Heart right ventricle (tissue), 16 donors: ENCODE results near the gene MAP3K6. TPM values are rescaled to one million over a fixed set of nuclear protein-coding genes. Genes with fewer than 3 reads are reported as not detected.

Experiments used
- ATAC-seq, 8 donors: fragments of 200-7000 bp; cut with Tn5 transposase; one replicate each; pipeline ENCODE4 v1.9.1; 2020; ENCODE audit warnings: mild to moderate bottlenecking in 8 of 8, moderate library complexity in 8 of 8, moderate number of reproducible peaks in 1 of 8
- DNase-seq, 2 donors: peaks; one replicate each; pipeline ENCODE4 v3.0.0-alpha.2; 2020
- H3K27ac ChIP-seq, 10 donors: fragments of 200-600 bp; sonication (generic) in 2 of 10; one replicate each; pipeline versions ENCODE4 v1.5.0 to v1.8.0; 2020 to 2022; ENCODE audit warnings: mild to moderate bottlenecking in 3 of 10
- H3K27me3 ChIP-seq, 7 donors: fragments of 200-600 bp; one replicate each; pipeline ENCODE4 v1.8.0; 2021 to 2022; ENCODE audit warnings: mild to moderate bottlenecking in 2 of 7
- H3K36me3 ChIP-seq, 9 donors: fragments of 200-600 bp; sonication (generic) in 1 of 9; one replicate each; pipeline versions ENCODE4 v1.5.0 to v1.8.0; 2020 to 2022; ENCODE audit warnings: mild to moderate bottlenecking in 2 of 9
- H3K4me1 ChIP-seq, 9 donors: fragments of 200-600 bp; sonication (generic) in 1 of 9; one replicate each; pipeline versions ENCODE4 v1.5.0 to v1.8.0; 2020 to 2022; ENCODE audit warnings: mild to moderate bottlenecking in 4 of 9
- H3K4me3 ChIP-seq, 10 donors: fragments of 200-600 bp; sonication (generic) in 2 of 10; one replicate each; pipeline versions ENCODE4 v1.5.0 to v1.8.0; 2020 to 2022; ENCODE audit warnings: mild to moderate bottlenecking in 7 of 10, moderate library complexity in 2 of 10
- H3K9me3 ChIP-seq, 11 donors: fragments of 200-600 bp in 10 of 11; sonication (generic) in 2 of 11; one replicate each; pipeline versions ENCODE4 v1.5.0 to v1.8.0; 2013 to 2022; ENCODE audit warnings: mild to moderate bottlenecking in 2 of 11, control low read depth in 1 of 11, moderate library complexity in 1 of 11
- CTCF ChIP-seq, 9 donors: fragments of 200-600 bp; sonication (generic) in 2 of 9; IDR thresholded peaks; one replicate each; pipeline versions ENCODE4 v1.5.0 to v1.8.0; 2021 to 2022; ENCODE audit warnings: antibody characterized with exemption in 9 of 9, mild to moderate bottlenecking in 5 of 9, moderate library complexity in 1 of 9
- WGBS, 2 donors: extraction: QIAGEN DNeasy Blood & Tissue Kit; methylation state at CpG; one replicate each; pipeline ENCODE4 v1.1.7; 2013; ENCODE audit warnings: inconsistent platforms in 1 of 2; 5-methylcytosine and 5-hydroxymethylcytosine counted together
- intact Hi-C, 10 donors: fragments of 100-400 bp; cut with DNase I; formaldehyde crosslinking; loops; one replicate each; pipeline versions ENCODE4 v1.11.1 to v1.14.2; 2022
- polyA plus RNA-seq, 2 donors: library from polyadenylated mRNA; stranded (reverse); fragments of 200-250 nt; gene quantifications; one replicate each; pipeline ENCODE4 v1.2.3, GENCODE V29; 2013
- total RNA-seq, 10 donors: library from RNA; stranded (reverse); fragmentation: NEBNext Ultra II Directional in 3 of 10; extraction: Animal tissue kit (Norgen Biotek cat#: 25700) in 3 of 10; gene quantifications; one replicate each; pipeline versions ENCODE4 v1.2.1 to v1.2.4, GENCODE V29; 2021 to 2023
- donor health status: Arrhythmogenic right ventricular cardiomyopathy.
- donor health status: ischemic (EF 13 %, LVEDD 7.1; RV severe dilation, severe dysfunction).
- donor health status: healthy with polysubstance abuse.
- donor health status: DM: no; HTN: yes; CAD: no.
- donor health status: DM: no; HTN: no; CAD: no.
- donor health status: ischemic (EF 25% LVEDD 6.9; RV normal size, moderate dysfunction).
- donor health status: ischemic (EF 25% LVEDD 5.7; RV mildly dilated, moderate dysfunction).
- donor health status: healthy.
- donor health status: DM: yes; HTN: yes; CAD: no.
- donor health status: Ischemic cardiomyopathy.
- donor health status: ischemic (EF 35%, LVEDD 5.7; RV mildly dilated, moderate dysfunction).
- donor health status: nonischemic (EF 11% LVEDD 7.7; RV severe dilation, severe dysfunction).
- donor health status: DM: yes; HTN: yes; CAD: no.
- donor health status: PGD.
- donor health status: ischemic (EF 29% LVEDD 5.4; RV normal size, mild dysfunction).
- donor health status: nonischemic (EF 23%, LVEDD 6.1; RV moderate dilation, normal function).

Gene MAP3K6
- total and polyA plus RNA-seq, 12 donors, result 18.6 to 179 (median 30.4) TPM

- no peak for TF ChIP-seq CTCF (IDR thresholded peaks at IDR 0.05)
- Histone ChIP-seq H3K4me1 (peaks cover 7 to 56% (median 36%) of the 10 kb centered on the region in 9 donors), H3K36me3 (no peaks in the 10 kb centered on the region), H3K27me3 (no peaks in the 10 kb centered on the region), H3K27ac (peak overlapping the region in 9 of 10 donors; percentile 38 to 82 (median 78)), H3K4me3 (peak overlapping the region; percentile 26 to 69 (median 55)), H3K9me3 (no peaks in the 10 kb centered on the region)
- ATAC-seq (no peak), DNase-seq (no peak)
- 39 to 42% methylated on average over 30 of the region's 30 CpGs for WGBS, 2 donors
- intact Hi-C loops, result loop anchor here in 9 of 10 donors (2.0 to 10.0 kb wide), 7 partner anchors 36 to 348 kb away; no protein-coding TSS in a partner anchor
Measured at GRCh38 chr1:27392778-27393635, 26.2 kb upstream of the MAP3K6 start.

GRCh38 chr1:27392096-27392777 lies 25.5 kb upstream of the MAP3K6 start, which contains the start of gene GPR3:
Gene GPR3 (plus strand): TSS chr1:27392622. CDS start chr1:27393799, 1,177 bp downstream.
- peak; percentile 87 to 92 (median 90) for ATAC-seq
- TF ChIP-seq CTCF (IDR thresholded peaks at IDR 0.05), result peak; percentile 22 to 79 (median 58)
- WGBS, 2 donors, result 1 to 2% methylated on average over 69 of the region's 69 CpGs
- Histone ChIP-seq H3K27me3 (no peaks in the 10 kb centered on the region), H3K4me1 (peaks cover 7 to 50% (median 36%) of the 10 kb centered on the region in 9 donors), H3K36me3 (no peaks in the 10 kb centered on the region), H3K27ac (peak within 1 kb of the TSS; percentile 5 to 82 (median 76)), H3K4me3 (peak within 1 kb of the TSS; percentile 26 to 69 (median 55)), H3K9me3 (no peaks in the 10 kb centered on the region)
- intact Hi-C loops, result loop anchor here in 9 of 10 donors (2.0 to 10.0 kb wide), 7 partner anchors 35 to 347 kb away; no protein-coding TSS in a partner anchor
- peak; percentile 92 to 93 for DNase-seq

DNA sequence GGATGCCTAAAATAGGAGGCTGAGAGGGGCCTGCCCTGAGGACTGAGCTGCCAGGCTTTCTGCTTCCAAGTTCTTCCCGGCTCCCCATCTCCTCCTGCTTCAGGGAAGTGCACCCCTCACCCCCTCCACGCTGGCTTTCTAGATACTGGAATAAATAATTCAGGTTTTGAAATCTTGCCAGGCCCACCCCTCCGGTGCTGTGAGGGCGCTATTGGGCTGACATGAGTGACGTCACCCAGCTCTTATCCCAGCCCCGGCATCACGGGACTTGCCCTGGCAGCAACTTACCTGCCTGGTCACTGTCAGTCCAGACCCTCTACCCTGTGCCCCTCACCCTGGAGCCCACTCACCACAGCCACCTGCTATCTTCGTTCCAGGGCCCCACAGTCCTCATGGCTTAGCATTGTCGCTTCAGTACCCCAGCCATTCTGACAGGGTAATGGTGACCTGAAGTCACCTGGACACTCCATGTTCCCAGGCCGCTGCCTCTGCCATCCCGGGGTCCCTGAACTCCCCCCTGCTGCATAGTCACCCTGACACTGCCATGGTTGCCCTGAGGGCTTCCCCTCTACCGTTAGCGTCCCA lies 24.8 kb upstream of the MAP3K6 start:
- Histone ChIP-seq H3K4me1 (peaks cover 7 to 44% (median 30%) of the 10 kb centered on the region in 9 donors), H3K27me3 (no peaks in the 10 kb centered on the region), H3K27ac (peak overlapping the region; percentile 5 to 82 (median 74)), H3K4me3 (peak overlapping the region in 9 of 10 donors; percentile 35 to 69 (median 55)), H3K36me3 (no peaks in the 10 kb centered on the region), H3K9me3 (no peaks in the 10 kb centered on the region)
- DNase-seq, result peak in 1 of 2 donors; percentile 70
- intact Hi-C loops, result loop anchor here in 9 of 10 donors (1.0 to 10.0 kb wide), 8 partner anchors 25 to 347 kb away; partner anchors contain the start of gene MAP3K6 (in 1 of the 9)
- WGBS, 2 donors, result 5 to 7% methylated on average over 13 of the region's 13 CpGs
- TF ChIP-seq CTCF (IDR thresholded peaks at IDR 0.05), result peak in 5 of 9 donors; percentile 6 to 33 (median 19)
- peak; percentile 23 to 75 (median 60) for ATAC-seq
